Ramos (cell line): ENCODE results near the gene GMIP.

Experiments
- in situ Hi-C: fragments of 300-500 bp; cut with MboI; formaldehyde crosslinking; loops from one replicate; pipeline ENCODE4 v1.14.3; 2022; ENCODE audit warnings: low sequenced_read_pairs; ENCODE audit not compliant: unreplicated experiment

GMIP gene

DNA sequence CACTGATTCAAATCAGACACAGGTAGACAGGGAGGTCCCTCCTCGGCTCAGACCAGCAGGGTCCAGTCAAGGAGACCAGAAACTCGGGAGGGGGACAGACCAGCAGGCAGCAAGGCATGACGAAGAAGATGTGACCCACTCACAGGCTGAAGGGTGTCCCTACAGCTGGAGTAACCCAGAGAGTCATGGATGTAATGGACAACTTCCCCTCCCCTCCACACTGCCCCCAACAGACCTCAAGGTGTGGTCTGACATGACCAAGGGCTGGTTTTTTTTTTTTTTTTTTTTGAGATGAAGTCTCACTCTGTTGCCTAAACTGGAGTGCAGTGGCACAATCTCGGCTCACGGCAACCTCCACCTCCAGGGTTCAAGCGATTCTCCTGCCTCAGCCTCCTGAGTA is 59.1 kb downstream of the GMIP start:
- in situ Hi-C loops: no loop called here

DNA sequence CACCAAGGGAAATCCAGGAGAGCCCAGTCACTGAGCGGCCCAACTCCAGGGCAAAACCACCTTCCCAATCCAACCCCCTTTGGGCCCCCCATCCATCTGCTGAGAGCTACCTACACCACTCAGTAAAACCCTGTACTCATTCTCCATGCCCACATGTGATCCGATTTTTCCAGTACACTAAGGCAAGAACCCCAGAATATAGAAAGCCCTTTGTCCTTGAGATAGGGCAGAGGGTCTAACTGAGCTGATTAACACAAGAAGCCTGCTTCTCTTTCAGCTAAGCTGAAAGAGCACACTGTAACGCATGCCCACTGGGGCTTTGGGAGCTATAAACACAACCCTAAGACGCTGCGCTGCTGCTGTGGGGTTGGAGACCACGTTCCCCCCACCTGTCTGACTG is 61.0 kb downstream of the GMIP start:
- in situ Hi-C loops: no loop called here

DNA sequence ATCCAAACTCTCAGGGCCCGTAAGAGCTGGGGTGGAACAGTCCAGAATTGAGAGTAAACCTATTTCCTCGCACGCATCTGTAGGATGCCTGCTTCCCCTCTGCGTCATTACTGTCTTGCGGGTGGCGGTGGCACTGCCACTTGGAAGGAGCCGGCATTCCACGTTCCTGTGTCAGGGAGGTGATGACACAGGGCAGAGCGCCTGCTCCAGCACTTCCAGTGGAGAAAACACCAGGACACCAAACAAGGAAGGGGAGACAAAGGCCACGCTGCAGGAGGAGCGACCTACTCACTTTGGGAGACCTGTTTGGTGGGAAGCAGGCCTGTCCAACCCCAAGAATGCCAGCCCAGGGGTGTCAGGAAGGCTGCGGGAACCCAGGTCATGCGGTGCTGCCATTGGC is 62.1 kb downstream of the GMIP start:
- in situ Hi-C loops: no loop called here

DNA sequence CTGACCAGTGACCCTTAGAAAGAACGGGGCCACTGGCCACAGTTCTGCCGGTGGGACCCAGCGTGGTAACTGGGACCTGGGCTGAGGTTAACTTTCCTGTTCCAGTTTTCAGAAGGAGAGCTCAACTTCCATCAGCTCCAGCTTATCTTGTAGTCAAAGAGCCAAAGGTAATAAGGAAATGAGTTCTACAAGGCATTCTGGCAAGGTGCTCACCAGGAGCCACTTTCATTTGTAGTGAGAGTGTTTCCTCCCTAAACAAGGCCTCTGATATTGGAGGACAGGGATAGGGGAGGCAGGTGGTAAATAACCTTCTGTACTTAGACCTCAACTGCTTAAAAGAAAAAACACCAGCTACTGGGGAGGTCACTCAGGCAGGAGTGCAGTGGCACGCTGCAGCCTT is 63.0 kb downstream of the GMIP start:
- in situ Hi-C loops: no loop called here

DNA sequence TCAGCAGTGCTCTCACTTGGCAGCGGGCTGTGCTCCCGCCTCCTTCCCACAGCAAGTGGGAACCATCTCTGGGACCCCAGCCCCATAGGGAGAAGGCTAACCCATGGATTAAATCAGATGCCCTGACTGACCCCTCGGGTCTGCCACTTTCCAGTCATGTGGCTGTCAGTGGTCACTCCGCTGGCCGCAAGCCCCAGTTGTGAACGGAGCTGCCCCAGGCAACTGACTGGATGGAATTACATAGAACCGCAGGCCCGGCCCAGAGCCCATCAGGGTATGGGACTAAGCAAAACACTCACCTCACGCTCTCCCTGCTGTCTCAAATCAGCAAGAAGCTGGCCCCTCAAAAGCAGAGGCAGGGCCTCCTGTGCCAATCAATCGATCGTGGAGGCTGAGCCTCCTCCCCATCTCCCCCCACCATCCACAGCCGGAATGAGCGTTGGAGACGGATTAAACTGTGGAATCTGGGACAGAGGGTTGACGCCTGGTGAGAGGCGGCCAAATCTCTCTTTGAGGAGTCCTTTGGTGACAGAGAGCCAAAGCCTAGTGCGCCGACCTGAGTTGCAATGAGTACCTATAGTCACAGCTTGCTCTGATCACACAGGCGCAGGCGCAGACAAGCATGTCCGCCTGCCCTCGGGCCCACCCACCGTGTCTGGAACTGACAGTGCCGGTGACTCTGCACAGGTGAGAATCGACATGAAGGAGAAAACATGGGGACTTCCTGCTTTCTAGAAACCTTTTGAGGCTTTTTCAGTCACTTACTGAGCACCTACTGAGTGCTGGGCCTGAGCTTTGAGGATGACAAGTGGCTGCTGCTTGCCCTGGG is 63.7 kb downstream of the GMIP start:
- in situ Hi-C loops: no loop called here
